Large intestine (tissue), 3 donors: ENCODE results near the gene MACO1. TPM values are rescaled to one million over a fixed set of nuclear protein-coding genes. Genes with fewer than 3 reads are reported as not detected.

ENCODE experiments used
- DNase-seq, 2 donors: peaks; one replicate each; pipeline versions ENCODE4 v3.0.0 to v3.0.0-alpha.2; 2013
- H3K27ac ChIP-seq: one replicate; pipeline ENCODE4 v1.5.1; 2013; ENCODE audit warnings: low read length
- H3K27me3 ChIP-seq: 2 replicates; pipeline ENCODE4 v1.6.1; 2013; ENCODE audit warnings: low read length; ENCODE audit not compliant: control insufficient read depth, insufficient read depth
- H3K36me3 ChIP-seq: 2 replicates; pipeline ENCODE4 v1.6.1; 2013; ENCODE audit warnings: low read length; ENCODE audit not compliant: control insufficient read depth, insufficient read depth
- H3K4me1 ChIP-seq: one replicate; pipeline ENCODE4 v1.6.1; 2013; ENCODE audit warnings: low read length; ENCODE audit not compliant: control insufficient read depth, insufficient read depth
- H3K4me3 ChIP-seq: one replicate; pipeline ENCODE4 v1.5.1; 2013; ENCODE audit warnings: low read length
- H3K9me3 ChIP-seq: one replicate; pipeline ENCODE4 v1.6.1; 2013; ENCODE audit warnings: mild to moderate bottlenecking, low read depth, low read length, moderate library complexity; ENCODE audit not compliant: control insufficient read depth
- WGBS: methylation state at CpG from one replicate; pipeline ENCODE4 v1.1.5; 2013; ENCODE audit warnings: low lambda C conversion rate; ENCODE audit not compliant: insufficient coverage; 5-methylcytosine and 5-hydroxymethylcytosine counted together
- polyA plus RNA-seq: library from polyadenylated mRNA; unstranded; fragments of 120-200 nt; gene quantifications from one replicate; pipeline ENCODE4 v1.2.1, GENCODE V29; 2013

Gene MACO1
- polyA plus RNA-seq, 1 donor, result 17.5 TPM

GRCh38 chr1:25524568-25525360 lies 94.1 kb downstream of the MACO1 start:
- Histone ChIP-seq H3K4me1 (no peaks in the 10 kb centered on the region), H3K4me3 (no peak overlapping the region), H3K27ac (no peak overlapping the region), H3K27me3 (no peaks in the 10 kb centered on the region), H3K9me3 (no peaks in the 10 kb centered on the region), H3K36me3 (no peaks in the 10 kb centered on the region)
- no peak for DNase-seq
- WGBS, result no CpG with 5 or more reads among the region's 15 CpGs

DNA sequence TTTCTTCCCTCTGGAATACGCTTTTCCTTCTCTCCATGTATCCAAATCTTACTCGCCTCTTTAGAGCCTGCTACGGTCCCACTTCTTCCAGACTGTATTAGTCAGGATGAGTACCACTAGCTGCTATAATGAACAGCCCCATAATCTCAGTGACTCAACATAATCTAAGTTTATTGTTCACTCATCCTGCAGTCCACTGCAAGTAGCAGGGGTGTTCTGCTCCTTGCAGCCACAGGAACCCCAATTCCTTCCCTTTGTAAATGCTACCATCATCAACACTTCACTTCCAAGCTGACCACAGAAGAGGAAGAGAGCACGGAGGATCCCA lies 94.6 kb downstream of the MACO1 start:
- H3K27me3 ChIP-seq, result no peaks in the 10 kb centered on the region
- H3K4me3 ChIP-seq, result no peak overlapping the region
- H3K27ac ChIP-seq, result no peak overlapping the region
- 95% methylated on average over 2 of the region's 4 CpGs for WGBS
- no peaks in the 10 kb centered on the region for H3K4me1 ChIP-seq
- no peak for DNase-seq
- H3K9me3 ChIP-seq, result no peaks in the 10 kb centered on the region
- no peaks in the 10 kb centered on the region for H3K36me3 ChIP-seq

DNA sequence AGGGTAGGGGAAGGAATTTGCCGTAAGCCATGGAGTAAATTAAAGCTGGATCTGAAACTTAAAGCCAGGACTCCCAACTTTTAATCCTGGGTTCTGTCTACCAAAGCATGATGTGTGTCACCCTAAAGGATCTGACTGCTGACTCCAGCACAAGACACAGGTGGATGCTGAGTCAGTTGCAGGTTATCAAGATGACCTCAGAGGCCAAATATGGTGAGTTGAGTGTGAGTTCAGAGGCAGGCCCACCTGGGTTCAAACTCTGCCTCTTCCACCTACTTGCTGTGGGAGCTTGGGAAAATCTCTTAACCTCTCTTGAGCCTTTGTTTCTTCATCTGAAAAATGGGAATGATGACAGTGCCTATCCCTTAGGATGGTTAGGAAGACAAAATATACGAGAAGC lies 96.1 kb downstream of the MACO1 start:
- 100% methylated on average over 1 of the region's 2 CpGs for WGBS
- Histone ChIP-seq H3K9me3 (no peaks in the 10 kb centered on the region), H3K4me1 (no peaks in the 10 kb centered on the region), H3K27me3 (no peaks in the 10 kb centered on the region), H3K27ac (no peak overlapping the region), H3K4me3 (no peak overlapping the region), H3K36me3 (no peaks in the 10 kb centered on the region)
- DNase-seq, result no peak

GRCh38 chr1:25527226-25527846 lies 96.6 kb downstream of the MACO1 start:
- WGBS, result no CpG with 5 or more reads among the region's 12 CpGs
- Histone ChIP-seq H3K9me3 (no peaks in the 10 kb centered on the region), H3K4me3 (no peak overlapping the region), H3K27ac (no peak overlapping the region), H3K27me3 (no peaks in the 10 kb centered on the region), H3K4me1 (no peaks in the 10 kb centered on the region), H3K36me3 (no peaks in the 10 kb centered on the region)
- no peak for DNase-seq

GRCh38 chr1:25527946-25528595 lies 97.4 kb downstream of the MACO1 start:
- Histone ChIP-seq H3K4me1 (no peaks in the 10 kb centered on the region), H3K4me3 (no peak overlapping the region), H3K36me3 (no peaks in the 10 kb centered on the region), H3K9me3 (no peaks in the 10 kb centered on the region), H3K27ac (no peak overlapping the region), H3K27me3 (no peaks in the 10 kb centered on the region)
- WGBS, result 83% methylated on average over 2 of the region's 21 CpGs
- DNase-seq, result no peak

GRCh38 chr1:25528881-25529517 lies 98.3 kb downstream of the MACO1 start:
- no peak overlapping the region for H3K27ac ChIP-seq
- no peaks in the 10 kb centered on the region for H3K36me3 ChIP-seq
- H3K27me3 ChIP-seq, result no peaks in the 10 kb centered on the region
- no peak overlapping the region for H3K4me3 ChIP-seq
- no peaks in the 10 kb centered on the region for H3K9me3 ChIP-seq
- no peak for DNase-seq
- no peaks in the 10 kb centered on the region for H3K4me1 ChIP-seq
- WGBS, result no CpG with 5 or more reads among the region's 7 CpGs

DNA sequence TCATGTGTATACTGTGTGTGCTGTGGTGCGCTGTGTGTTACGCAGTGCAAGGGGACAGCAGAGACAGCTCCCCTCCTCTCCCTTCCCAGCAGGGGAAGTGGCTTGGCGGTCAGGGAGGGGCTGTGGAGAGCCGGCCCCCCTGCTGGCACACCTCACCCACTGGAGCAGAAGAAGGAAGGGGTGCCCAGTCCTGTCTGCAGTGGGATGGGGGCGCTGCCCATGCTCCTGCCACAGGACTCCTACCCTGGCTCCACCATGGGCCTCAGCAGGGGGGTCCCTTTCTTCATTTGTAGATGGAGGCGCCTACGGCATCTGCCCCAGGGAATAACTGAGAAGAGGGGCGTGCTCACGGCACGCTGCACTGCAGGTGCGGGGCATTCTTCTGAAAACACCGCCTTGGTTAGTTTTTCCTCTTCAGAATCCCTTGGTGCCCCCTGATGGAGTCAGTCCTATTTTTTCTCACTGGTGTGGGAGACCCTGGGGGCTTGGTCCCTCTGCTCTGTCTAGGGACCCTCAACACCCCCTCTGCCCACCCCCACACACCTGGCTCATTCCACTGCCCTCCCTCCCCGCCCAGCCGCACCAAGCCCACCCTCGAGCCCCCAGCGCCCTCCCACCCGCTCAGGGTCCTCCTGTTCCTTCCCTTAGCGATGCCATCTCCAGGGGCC lies 99.0 kb downstream of the MACO1 start:
- Histone ChIP-seq H3K9me3 (no peaks in the 10 kb centered on the region), H3K27me3 (no peaks in the 10 kb centered on the region), H3K36me3 (no peaks in the 10 kb centered on the region), H3K4me1 (no peaks in the 10 kb centered on the region), H3K27ac (no peak overlapping the region), H3K4me3 (no peak overlapping the region)
- no CpG with 5 or more reads among the region's 18 CpGs for WGBS
- DNase-seq, result no peak

DNA sequence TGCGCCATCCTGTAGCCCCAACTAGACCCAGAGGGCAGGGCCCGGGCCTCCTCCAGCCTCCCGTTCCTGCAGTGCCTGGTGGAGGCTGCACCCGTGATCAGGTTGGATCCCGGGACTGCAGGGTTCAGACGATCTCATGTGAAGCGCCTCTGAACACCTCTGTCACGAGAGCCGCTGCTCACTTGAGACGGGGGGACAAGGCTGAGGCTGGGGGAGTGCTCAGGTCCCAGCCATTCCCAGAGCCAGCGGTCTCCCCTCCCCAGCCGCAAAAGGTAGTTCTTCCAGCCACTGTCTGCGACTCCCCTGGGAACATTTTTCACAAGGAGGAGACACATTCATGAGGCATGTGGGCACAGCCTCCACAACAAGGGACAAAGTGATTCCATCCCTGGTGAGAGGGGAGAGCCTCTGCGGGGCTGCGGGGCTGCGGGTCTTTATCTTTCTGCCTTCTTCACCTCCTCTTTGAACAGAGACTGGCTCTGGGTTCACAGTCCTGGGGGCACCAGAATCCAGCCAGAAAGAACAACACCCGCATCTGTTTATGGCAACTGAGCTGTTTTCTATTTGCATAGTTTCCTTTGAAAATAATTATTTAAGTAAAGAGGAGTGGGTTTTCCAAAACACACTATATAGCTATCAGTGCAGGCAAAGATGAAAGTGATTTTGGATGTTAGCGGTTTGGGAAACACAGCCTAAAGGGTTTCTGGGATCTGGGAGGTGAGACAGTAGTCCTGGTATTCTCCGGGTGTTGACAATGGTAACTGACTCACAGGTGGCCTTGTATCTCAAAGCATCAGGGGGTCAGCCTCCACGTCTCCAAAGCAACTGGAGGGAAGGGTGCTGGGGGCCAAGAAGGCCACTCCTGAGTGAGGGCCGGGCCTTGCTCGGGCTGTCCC lies 99.7 kb downstream of the MACO1 start:
- H3K27ac ChIP-seq, result no peak overlapping the region
- H3K4me3 ChIP-seq, result no peak overlapping the region
- H3K9me3 ChIP-seq, result no peaks in the 10 kb centered on the region
- no peaks in the 10 kb centered on the region for H3K4me1 ChIP-seq
- DNase-seq, result no peak
- no peaks in the 10 kb centered on the region for H3K36me3 ChIP-seq
- WGBS, result 100% methylated on average over 1 of the region's 22 CpGs
- no peaks in the 10 kb centered on the region for H3K27me3 ChIP-seq

- Histone ChIP-seq H3K27me3 (no peaks in the 10 kb centered on the region), H3K27ac (no peak overlapping the region), H3K4me3 (no peak overlapping the region), H3K4me1 (no peaks in the 10 kb centered on the region), H3K36me3 (no peaks in the 10 kb centered on the region), H3K9me3 (no peaks in the 10 kb centered on the region)
- no peak for DNase-seq
- WGBS, result no CpG with 5 or more reads among the region's 11 CpGs
These were observed 100.4 kb downstream of the MACO1 start for GRCh38 chr1:25531082-25531461.
